H1 (cell line): Measurements from ENCODE around the gene ADGRB3. TPM values are rescaled to one million over a fixed set of nuclear protein-coding genes. Genes with fewer than 3 reads are reported as not detected.

ENCODE experiments used
- CTCF ChIA-PET: fragments of 300-600 bp; sonication (Branson Sonifier 250); formaldehyde crosslinking; loops from one replicate; lab custom pipeline; 2021; ENCODE audit not compliant: partially characterized antibody; lab: Charles Lee
- POLR2A ChIA-PET: fragments of 300-600 bp; sonication (Branson Sonifier 250); formaldehyde crosslinking; loops from one replicate; lab custom pipeline; 2021; ENCODE audit warnings: inconsistent platforms; ENCODE audit not compliant: partially characterized antibody; lab: Charles Lee
- DNase-seq, 2 experiments: peaks; one replicate each; pipeline versions ENCODE4 v3.0.0 to v3.0.0-alpha.2; 2010 to 2022; ENCODE audit warnings: low spot score in 2 of 2, low read depth in 1 of 2, mixed read lengths in 1 of 2
- FAIRE-seq: peaks from 2 replicates; lab custom pipeline; 2011; peaks lifted over from hg19 to GRCh38; lab: Jason Lieb, UNC
- H2AFZ ChIP-seq: 2 replicates; pipeline ENCODE4 v1.8.1; 2012; ENCODE audit warnings: low read length, inconsistent platforms
- H2AK5ac ChIP-seq: 2 replicates; pipeline ENCODE4 v1.6.1; 2013; ENCODE audit warnings: low read depth, low read length
- H2BK120ac ChIP-seq: replicated peaks from 2 replicates; pipeline ENCODE3; 2013; ENCODE audit warnings: low read depth, low read length, inconsistent platforms
- H2BK12ac ChIP-seq: 2 replicates; pipeline ENCODE4 v1.6.1; 2013; ENCODE audit warnings: low read depth, low read length
- H2BK15ac ChIP-seq: 2 replicates; pipeline ENCODE4 v1.6.1; 2013; ENCODE audit warnings: low read length
- H2BK20ac ChIP-seq: 2 replicates; pipeline ENCODE4 v1.6.1; 2013; ENCODE audit warnings: low read length
- H2BK5ac ChIP-seq: 2 replicates; pipeline ENCODE4 v1.6.1; 2013; ENCODE audit warnings: low read depth, low read length
- H3K14ac ChIP-seq: 2 replicates; pipeline ENCODE4 v1.6.1; 2013; ENCODE audit warnings: inconsistent platforms; ENCODE audit not compliant: insufficient read length
- H3K18ac ChIP-seq: 2 replicates; pipeline ENCODE4 v1.6.1; 2013; ENCODE audit warnings: low read length; ENCODE audit errors: extremely low read depth
- H3K23ac ChIP-seq: 2 replicates; pipeline ENCODE4 v1.6.1; 2013; ENCODE audit warnings: inconsistent platforms; ENCODE audit not compliant: insufficient read length
- H3K23me2 ChIP-seq: 2 replicates; pipeline ENCODE4 v1.6.1; 2013; ENCODE audit warnings: low read depth, low read length
- H3K27ac ChIP-seq: 2 replicates; pipeline ENCODE4 v1.6.1; 2011; ENCODE audit warnings: low read depth, low read length, inconsistent platforms
- H3K27me3 ChIP-seq, 4 experiments: replicated peaks in 1 of 4; 1 replicate in 1 of 4; 2 replicates in 3 of 4; pipeline versions ENCODE4 v1.6.1 to v1.8.1; 2011 to 2013; ENCODE audit warnings: low read length in 3 of 4, mild to moderate bottlenecking in 3 of 4, inconsistent platforms in 2 of 4, mixed read lengths in 2 of 4, moderate library complexity in 1 of 4; ENCODE audit not compliant: control insufficient read depth in 3 of 4, insufficient read depth in 3 of 4; ENCODE audit errors: extremely low read depth in 1 of 4
- H3K36me3 ChIP-seq, 4 experiments: 2 replicates each; pipeline versions ENCODE4 v1.6.1 to v1.8.1; 2011 to 2013; ENCODE audit warnings: mild to moderate bottlenecking in 4 of 4, low read length in 3 of 4, moderate library complexity in 2 of 4, control low read depth in 1 of 4, inconsistent platforms in 1 of 4; ENCODE audit not compliant: insufficient read depth in 4 of 4, control insufficient read depth in 2 of 4
- H3K4ac ChIP-seq: replicated peaks from 2 replicates; pipeline ENCODE3; 2013; ENCODE audit warnings: low read length, low read depth, mixed read lengths, inconsistent platforms; ENCODE audit not compliant: insufficient read length
- H3K4me1 ChIP-seq, 4 experiments: replicated peaks in 1 of 4; 1 replicate in 1 of 4; 2 replicates in 3 of 4; pipeline versions ENCODE4 v1.6.1 to v1.8.1; 2011 to 2013; ENCODE audit warnings: low read length in 3 of 4, inconsistent platforms in 2 of 4, mixed read lengths in 1 of 4; ENCODE audit not compliant: insufficient read depth in 4 of 4, control insufficient read depth in 3 of 4
- H3K4me2 ChIP-seq, 2 experiments: 2 replicates each; pipeline versions ENCODE4 v1.6.1 to v1.8.1; 2011 to 2013; ENCODE audit warnings: low read depth in 2 of 2, low read length in 2 of 2, control low read depth in 1 of 2, inconsistent platforms in 1 of 2, mild to moderate bottlenecking in 1 of 2; ENCODE audit not compliant: insufficient read depth in 1 of 2
- H3K4me3 ChIP-seq, 4 experiments: fragments of 200-600, 300-600 bp in 1 of 4; sonication (generic), shearing (Covaris generic), sonication (Bioruptor Twin) in 1 of 4; 2 replicates each; pipeline versions ENCODE4 v1.5.1 to v1.8.1; 2011 to 2016; ENCODE audit warnings: low read length in 4 of 4, low read depth in 3 of 4, control low read depth in 2 of 4, inconsistent platforms in 2 of 4, mild to moderate bottlenecking in 2 of 4, mixed read lengths in 1 of 4, moderate library complexity in 1 of 4; ENCODE audit not compliant: insufficient read depth in 2 of 4; ENCODE audit errors: extremely low read depth in 1 of 4
- H3K56ac ChIP-seq: replicated peaks from 2 replicates; pipeline ENCODE3; 2013; ENCODE audit warnings: low read depth, mild to moderate bottlenecking, mixed read lengths, low read length, inconsistent platforms; ENCODE audit not compliant: insufficient read length
- H3K79me1 ChIP-seq: 2 replicates; pipeline ENCODE4 v1.6.1; 2013; ENCODE audit warnings: low read depth, low read length, control low read depth
- H3K79me2 ChIP-seq, 2 experiments: 2 replicates each; pipeline versions ENCODE4 v1.6.1 to v1.8.1; 2012 to 2013; ENCODE audit warnings: low read length in 2 of 2, mild to moderate bottlenecking in 2 of 2, inconsistent platforms in 1 of 2; ENCODE audit not compliant: insufficient read depth in 2 of 2, control insufficient read depth in 1 of 2
- H3K9ac ChIP-seq, 4 experiments: replicated peaks in 1 of 4; 1 replicate in 1 of 4; 2 replicates in 3 of 4; pipeline versions ENCODE4 v1.6.1 to v1.8.1; 2011 to 2013; ENCODE audit warnings: low read depth in 3 of 4, low read length in 3 of 4, control low read depth in 2 of 4, mild to moderate bottlenecking in 2 of 4, moderate library complexity in 2 of 4, inconsistent platforms in 1 of 4; ENCODE audit errors: extremely low read depth in 1 of 4
- H3K9me3 ChIP-seq, 2 experiments: 2 replicates each; pipeline versions ENCODE4 v1.6.1 to v1.8.1; 2012 to 2013; ENCODE audit warnings: mild to moderate bottlenecking in 2 of 2, moderate library complexity in 2 of 2, control low read depth in 1 of 2, inconsistent platforms in 1 of 2, low read depth in 1 of 2, low read length in 1 of 2, mixed read lengths in 1 of 2; ENCODE audit not compliant: insufficient read depth in 2 of 2
- H4K20me1 ChIP-seq, 2 experiments: replicated peaks in 1 of 2; 2 replicates each; pipeline versions ENCODE3 to v1.8.1; 2011 to 2013; ENCODE audit warnings: inconsistent platforms in 2 of 2, low read length in 2 of 2, mild to moderate bottlenecking in 1 of 2; ENCODE audit not compliant: insufficient read depth in 2 of 2, control insufficient read depth in 1 of 2
- H4K5ac ChIP-seq: 2 replicates; pipeline ENCODE4 v1.6.1; 2013; ENCODE audit warnings: low read length, low read depth, mixed read lengths, inconsistent platforms; ENCODE audit not compliant: insufficient read length
- H4K8ac ChIP-seq: 2 replicates; pipeline ENCODE4 v1.8.0; 2013; ENCODE audit warnings: mild to moderate bottlenecking, moderate library complexity, low read length, inconsistent platforms; ENCODE audit not compliant: insufficient read depth; ENCODE audit errors: extremely low read depth
- H4K91ac ChIP-seq: replicated peaks from 2 replicates; pipeline ENCODE3; 2013; ENCODE audit warnings: low read length, mixed read lengths, inconsistent platforms; ENCODE audit not compliant: insufficient read length
- ATF3 ChIP-seq: IDR thresholded peaks from 2 replicates; pipeline ENCODE4 v1.6.1; 2011; ENCODE audit warnings: low read depth, mild to moderate bottlenecking, low read length; ENCODE audit not compliant: insufficient read depth
- CBX8 ChIP-seq: fragments of 300-800, 300-1000 bp; sonication (generic); IDR thresholded peaks from 2 replicates; pipeline ENCODE4 v1.7.1; 2016; ENCODE audit warnings: low read depth, low read length, borderline replicate concordance
- CTBP2 ChIP-seq: IDR thresholded peaks from 2 replicates; pipeline ENCODE4 v1.7.0; 2011; ENCODE audit warnings: borderline replicate concordance, mild to moderate bottlenecking, moderate library complexity, mixed read lengths, low read length; ENCODE audit not compliant: insufficient read depth, insufficient read length
- HDAC2 ChIP-seq, 2 experiments: fragments of 300-600 bp in 1 of 2; sonication (generic) in 1 of 2; IDR thresholded peaks; 2 replicates each; pipeline ENCODE4 v1.6.1; 2011 to 2012; ENCODE audit warnings: low read depth in 2 of 2, low read length in 2 of 2, mild to moderate bottlenecking in 2 of 2, moderate library complexity in 2 of 2, borderline replicate concordance in 1 of 2, inconsistent platforms in 1 of 2
- HDAC6 ChIP-seq: IDR thresholded peaks from one replicate; pipeline ENCODE4 v1.7.1; 2012; ENCODE audit warnings: low read depth, mild to moderate bottlenecking, inconsistent platforms, low read length, moderate library complexity
- POLR2A ChIP-seq, 2 experiments: IDR thresholded peaks; 1 replicate in 1 of 2; 2 replicates in 1 of 2; pipeline ENCODE4 v1.6.1; 2011; ENCODE audit warnings: low read depth in 2 of 2, low read length in 2 of 2, mild to moderate bottlenecking in 2 of 2; ENCODE audit errors: control extremely low read depth in 1 of 2
- RBBP5 ChIP-seq: IDR thresholded peaks from 2 replicates; pipeline ENCODE4 v1.7.1; 2012; ENCODE audit warnings: low read depth, mild to moderate bottlenecking, inconsistent platforms, low read length, moderate library complexity, borderline replicate concordance
- SRF ChIP-seq: IDR thresholded peaks from 2 replicates; pipeline ENCODE4 v1.6.1; 2011; ENCODE audit warnings: mild to moderate bottlenecking, low read depth, low read length, moderate library complexity
- YY1 ChIP-seq: IDR thresholded peaks from 2 replicates; pipeline ENCODE4 v1.6.1; 2011; ENCODE audit warnings: low read depth, mild to moderate bottlenecking, low read length
- WGBS, 2 experiments: shearing (Covaris generic) in 1 of 2; methylation state at CpG; one replicate each; pipeline versions ENCODE4 v1.1.6 to v1.1.7; 2013 to 2015; ENCODE audit warnings: low lambda C conversion rate in 2 of 2, mixed read lengths in 2 of 2, inconsistent platforms in 1 of 2, low coverage in 1 of 2, missing lambda C conversion rate in 1 of 2; ENCODE audit not compliant: insufficient replicate concordance in 2 of 2, insufficient coverage in 1 of 2, insufficient read length in 1 of 2; ENCODE audit errors: extremely low coverage in 1 of 2, missing lambda C conversion rate in 1 of 2; 5-methylcytosine and 5-hydroxymethylcytosine counted together
- polyA plus RNA-seq, 7 experiments: library from polyadenylated mRNA; depleted of rRNA in 3 of 7; stranded (reverse) in 5 of 7; unstranded in 2 of 7; fragments of >200 nt in 5 of 7; fragments of 200-250 nt in 2 of 7; gene quantifications; 1 replicate in 5 of 7; 2 replicates in 1 of 7; 4 replicates in 1 of 7; pipeline versions ENCODE4 v1.2.1 to v1.2.3, GENCODE V29; 2011 to 2013; ENCODE audit warnings: missing spikeins in 2 of 7, mixed read lengths in 2 of 7
- total RNA-seq: library from RNA; stranded (reverse); fragmentation: NEBNext Ultra II Directional; extraction: Animal tissue kit (Norgen Biotek cat#: 25700); gene quantifications from 2 replicates; pipeline ENCODE4 v1.2.1, GENCODE V29; 2021

Gene ADGRB3
- total and polyA plus RNA-seq, 2 of the 8 experiments (the other 6 are each of a cell fraction or from before 2014, with no cell fraction given): 0.35 to 1.2 TPM

GRCh38 chr6:68901044-68901443 is 266.0 kb downstream of the ADGRB3 start:
- Histone ChIP-seq H3K18ac (no peak overlapping the region), H3K36me3 (no peaks in the 10 kb centered on the region), H3K9me3 (no peaks in the 10 kb centered on the region), H3K4me2 (no peak overlapping the region), H2BK15ac (no peak overlapping the region), H3K4ac (no peak overlapping the region), H3K9ac (no peak overlapping the region), H2BK5ac (no peak overlapping the region), H3K4me3 (no peak overlapping the region), H4K20me1 (no peaks in the 10 kb centered on the region), H3K4me1 (no peaks in the 10 kb centered on the region), H4K5ac (no peak overlapping the region), H2AFZ (no peak overlapping the region), H2BK120ac (no peak overlapping the region), H3K14ac (no peak overlapping the region), H3K27ac (no peak overlapping the region), H4K8ac (no peak overlapping the region), H2BK20ac (no peak overlapping the region), H4K91ac (no peak overlapping the region), H3K23ac (no peak overlapping the region), H3K79me2 (no peaks in the 10 kb centered on the region), H3K56ac (no peak overlapping the region), H2AK5ac (no peak overlapping the region), H3K23me2 (no peaks in the 10 kb centered on the region), H2BK12ac (no peak overlapping the region), H3K27me3 (no peaks in the 10 kb centered on the region), H3K79me1 (no peaks in the 10 kb centered on the region)
- TF ChIP-seq POLR2A (IDR thresholded peaks at IDR 0.05; ENCODE audit: control extremely low read depth in 1 of 2, low read depth in 2 of 2, low read length in 2 of 2): no peak
- TF ChIP-seq CBX8: no peak
- TF ChIP-seq CTBP2: no peak
- no peak for TF ChIP-seq HDAC6
- TF ChIP-seq RBBP5: no peak
- no peak for TF ChIP-seq ATF3
- TF ChIP-seq HDAC2 (IDR thresholded peaks at IDR 0.05; ENCODE audit: borderline replicate concordance in 1 of 2, low read depth in 2 of 2, low read length in 2 of 2): no peak
- TF ChIP-seq SRF: no peak
- no peak for TF ChIP-seq YY1
- DNase-seq: no peak
- 90% methylated on average over 1 of the region's 1 CpG; no CpG with 5 or more reads in 1 of the 2 experiments for WGBS, 2 experiments
- ChIA-PET CTCF (no interaction called here), POLR2A (no interaction called here)
- FAIRE-seq: no peak
